Left ventricle myocardium superior (tissue), 1 donor: ENCODE results near the gene JAKMIP3. TPM values are rescaled to one million over a fixed set of nuclear protein-coding genes. Genes with fewer than 3 reads are reported as not detected.

Source experiments
- ATAC-seq: fragments of 200-7000 bp; cut with Tn5 transposase; one replicate; pipeline ENCODE4 v1.9.1; 2020; ENCODE audit warnings: mild to moderate bottlenecking, moderate library complexity
- DNase-seq: peaks from one replicate; pipeline ENCODE4 v3.0.0-alpha.2; 2020
- intact Hi-C: fragments of 100-400 bp; cut with micrococcal nuclease; formaldehyde crosslinking; loops from one replicate; pipeline ENCODE4 v1.11.0; 2022
- total RNA-seq: library from RNA; stranded (reverse); fragmentation: NEBNext Ultra II Directional; extraction: Animal tissue kit (Norgen Biotek cat#: 25700); gene quantifications from one replicate; pipeline ENCODE4 v1.2.1, GENCODE V29; 2021
- donor health status: DM: no; HTN: yes; CAD: no; lungs with severe emphysema.

JAKMIP3 gene
- total RNA-seq, 1 donor from 2014 or later, result 2.0 TPM

GRCh38 chr10:132040046-132040445, 25.7 kb upstream of the JAKMIP3 start:
- no peak for DNase-seq
- intact Hi-C loops, result no loop called here
- ATAC-seq, result no peak

GRCh38 chr10:132041340-132041739, 24.4 kb upstream of the JAKMIP3 start:
- no peak for DNase-seq
- no peak for ATAC-seq
- intact Hi-C loops, result no loop called here

DNA sequence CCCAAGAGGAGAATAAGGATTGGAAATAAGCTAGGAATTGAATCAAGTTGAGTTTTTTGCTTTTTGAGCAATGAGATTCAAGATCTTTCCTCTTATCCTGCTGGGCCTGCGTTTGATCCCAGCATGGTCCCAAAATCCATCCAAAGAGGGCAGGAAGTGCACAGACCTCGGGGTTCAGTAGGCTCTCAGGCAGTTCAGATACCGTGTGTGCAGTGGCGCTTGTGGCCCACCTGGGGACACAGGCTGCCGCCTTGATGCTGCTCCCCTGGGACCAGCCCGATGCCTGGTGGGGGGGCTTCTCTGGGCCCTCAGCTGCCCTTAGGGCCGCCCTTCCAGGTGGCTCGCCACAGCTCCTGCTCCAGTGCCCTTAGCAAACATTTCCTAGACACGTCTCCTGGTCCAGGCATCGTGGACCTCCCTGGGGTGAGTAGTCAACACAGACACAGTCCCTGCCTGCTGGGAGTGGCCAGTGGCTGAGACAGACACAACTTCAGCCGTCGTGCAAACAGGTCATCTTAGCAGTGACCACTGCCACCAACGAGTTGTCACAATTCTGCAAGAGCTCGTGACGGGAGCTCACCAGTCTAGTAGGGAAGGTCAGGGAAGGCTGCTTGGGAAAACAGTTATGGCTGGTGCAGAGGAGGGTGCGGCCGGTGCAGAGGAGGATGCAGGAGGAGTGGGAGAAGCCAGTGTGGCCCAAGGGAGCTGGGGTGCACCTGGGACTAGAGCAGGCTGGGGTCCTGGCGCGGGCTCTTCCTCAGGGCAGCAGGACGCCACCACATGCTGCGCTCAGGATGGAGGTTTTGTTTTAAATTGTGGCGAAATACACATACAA, 21.7 kb upstream of the JAKMIP3 start:
- no peak for ATAC-seq
- intact Hi-C loops, result no loop called here
- DNase-seq, result no peak

GRCh38 chr10:132044803-132045202, 20.9 kb upstream of the JAKMIP3 start:
- DNase-seq (no peak), ATAC-seq (no peak)
- intact Hi-C loops, result no loop called here

DNA sequence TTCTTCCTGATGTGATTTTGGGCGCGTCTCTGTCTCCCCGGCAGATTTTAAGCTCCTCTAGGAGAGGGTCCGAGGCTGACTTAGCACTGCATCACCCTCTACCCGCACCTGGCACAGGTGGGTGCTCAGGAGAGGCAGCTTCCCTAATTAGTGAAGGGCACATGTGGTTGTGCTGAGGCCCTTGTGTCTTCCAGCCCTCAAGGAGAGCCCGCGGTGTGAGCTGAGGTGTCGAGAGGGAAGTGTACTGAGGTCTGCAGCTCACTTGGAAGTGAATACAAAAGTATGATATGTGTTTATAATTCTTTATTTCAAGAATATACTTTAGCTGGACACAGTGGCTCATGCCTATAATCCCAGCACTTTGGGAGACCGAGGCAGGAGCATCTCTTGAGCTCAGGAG, 20.4 kb upstream of the JAKMIP3 start:
- DNase-seq (no peak), ATAC-seq (no peak)
- intact Hi-C loops, result no loop called here

GRCh38 chr10:132047575-132048293, 18.0 kb upstream of the JAKMIP3 start:
- ATAC-seq (no peak), DNase-seq (no peak)
- intact Hi-C loops, result no loop called here

- ATAC-seq (no peak), DNase-seq (no peak)
- intact Hi-C loops, result no loop called here
Observed at GRCh38 chr10:132048294-132048667, 17.5 kb upstream of the JAKMIP3 start.

- ATAC-seq (no peak), DNase-seq (no peak)
- intact Hi-C loops, result no loop called here
Observed at GRCh38 chr10:132050191-132050590, 15.6 kb upstream of the JAKMIP3 start.

DNA sequence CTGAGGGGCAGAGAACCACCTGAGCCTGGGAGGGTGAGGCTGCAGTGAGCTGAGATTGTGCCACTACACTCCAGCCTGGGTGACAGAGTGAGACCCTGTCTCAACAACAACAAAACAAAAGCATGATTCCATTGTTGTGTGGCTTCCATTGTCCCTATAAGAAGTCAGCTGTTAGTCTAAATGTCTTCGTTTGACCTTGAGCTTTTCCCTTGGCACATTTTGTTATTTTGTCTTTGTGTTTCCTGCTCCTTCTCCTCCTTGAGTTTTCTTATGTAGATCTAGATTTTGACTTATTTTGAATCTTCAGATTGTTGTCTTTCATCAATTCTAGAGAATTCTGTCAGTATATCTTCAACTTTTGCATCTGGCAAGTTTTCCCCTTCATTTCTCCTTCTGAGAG, 13.6 kb upstream of the JAKMIP3 start:
- DNase-seq (no peak), ATAC-seq (no peak)
- intact Hi-C loops, result no loop called here

DNA sequence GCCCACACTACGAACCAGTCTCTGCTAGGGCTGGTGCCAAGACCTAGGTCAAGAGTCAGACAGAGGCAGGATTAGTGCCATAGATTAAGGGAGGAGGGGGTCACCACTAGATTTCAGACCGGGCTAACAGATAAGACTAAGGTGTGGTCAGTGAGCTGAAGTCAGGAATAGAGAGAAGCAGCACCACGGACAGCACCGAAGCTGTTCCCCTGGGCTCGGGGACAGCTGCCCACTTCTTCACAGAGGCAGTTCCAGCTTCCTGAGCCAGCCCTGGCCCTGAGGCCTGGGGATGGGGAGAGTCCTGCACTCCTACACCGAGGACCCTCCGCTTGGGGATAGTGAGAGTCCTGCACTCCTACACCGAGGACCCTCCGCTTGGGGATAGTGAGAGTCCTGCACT, 11.2 kb upstream of the JAKMIP3 start:
- intact Hi-C loops, result no loop called here
- DNase-seq (no peak), ATAC-seq (no peak)

DNA sequence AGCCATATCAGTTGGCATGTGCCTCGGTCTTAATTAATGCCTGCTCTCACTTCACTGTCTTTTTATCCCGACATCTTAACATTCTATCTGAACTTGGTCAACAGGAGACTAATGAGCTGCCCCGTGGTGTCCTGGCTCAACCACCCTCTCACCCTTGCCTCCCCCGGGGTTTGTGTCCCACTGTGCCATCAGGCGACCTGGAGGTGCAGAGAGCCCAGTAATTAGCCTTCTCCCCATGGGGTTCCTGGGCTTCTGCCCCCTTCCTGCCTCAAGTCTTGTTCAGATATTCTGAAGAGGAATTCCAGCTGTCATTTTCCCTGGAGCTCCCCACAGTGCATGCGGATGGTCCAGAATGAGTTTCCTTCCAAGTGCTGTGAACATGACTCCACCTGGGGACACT, 10.1 kb upstream of the JAKMIP3 start:
- DNase-seq (no peak), ATAC-seq (no peak)
- intact Hi-C loops, result no loop called here

DNA sequence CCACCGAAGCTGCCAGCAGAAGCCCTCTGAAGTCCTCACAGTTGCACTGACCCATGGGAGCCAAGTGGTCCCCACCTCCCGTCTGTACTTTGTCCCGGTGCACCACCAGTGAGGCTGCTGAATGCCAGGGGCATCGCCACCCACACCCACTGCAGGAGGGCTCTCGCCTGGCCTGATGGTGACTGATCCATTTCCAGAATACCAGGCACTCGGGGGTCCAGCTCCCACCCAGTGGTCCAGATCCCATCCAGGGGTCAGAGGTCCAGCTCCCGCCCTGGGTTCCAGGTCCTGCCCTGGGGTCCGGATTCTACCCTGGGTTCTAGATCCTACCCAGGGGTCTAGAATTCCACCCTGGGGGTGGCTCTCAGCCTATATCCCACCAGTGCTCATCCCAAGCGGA, 9.1 kb upstream of the JAKMIP3 start:
- DNase-seq (no peak), ATAC-seq (no peak)
- intact Hi-C loops, result no loop called here

GRCh38 chr10:132057191-132057681, 8.5 kb upstream of the JAKMIP3 start:
- ATAC-seq (no peak), DNase-seq (no peak)
- intact Hi-C loops, result no loop called here

DNA sequence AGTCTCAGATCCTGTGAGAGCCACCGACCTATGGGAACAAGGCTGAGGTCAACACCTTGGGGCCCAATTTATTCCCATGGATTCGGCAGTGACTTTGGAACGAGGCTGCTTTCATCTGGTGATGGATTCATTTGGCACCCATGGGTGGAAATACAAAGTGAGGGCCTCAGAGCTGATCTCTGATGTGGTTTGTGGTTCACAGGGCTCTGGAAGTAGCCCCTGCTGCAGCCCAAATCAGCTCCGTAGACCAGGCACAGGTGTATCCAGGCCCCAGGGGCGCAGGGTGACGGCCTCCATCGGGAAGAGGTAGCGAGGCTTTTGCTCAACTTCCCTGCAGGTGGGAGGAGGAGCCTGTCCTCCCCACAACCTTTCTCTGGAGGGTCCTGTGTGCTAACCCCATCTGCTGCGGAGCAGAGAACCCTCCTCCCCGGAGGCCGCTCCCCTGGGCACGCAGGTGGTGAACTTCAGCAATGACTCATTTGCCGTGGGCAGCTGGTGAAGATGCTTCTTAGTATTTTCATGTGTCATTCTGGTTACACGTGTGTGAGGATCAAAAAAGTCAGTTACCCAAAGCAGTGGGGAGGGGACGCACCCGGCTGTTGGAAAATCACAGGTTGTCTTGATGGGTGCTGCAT, 7.5 kb upstream of the JAKMIP3 start:
- no peak for ATAC-seq
- no peak for DNase-seq
- intact Hi-C loops, result no loop called here

GRCh38 chr10:132058793-132059759, 6.7 kb upstream of the JAKMIP3 start:
- ATAC-seq (no peak), DNase-seq (no peak)
- intact Hi-C loops, result no loop called here

GRCh38 chr10:132059760-132060508, 5.8 kb upstream of the JAKMIP3 start:
- intact Hi-C loops, result no loop called here
- no peak for ATAC-seq
- no peak for DNase-seq

- intact Hi-C loops, result no loop called here
- no peak for ATAC-seq
Observed at GRCh38 chr10:132061030-132061429, 4.7 kb upstream of the JAKMIP3 start.

DNA sequence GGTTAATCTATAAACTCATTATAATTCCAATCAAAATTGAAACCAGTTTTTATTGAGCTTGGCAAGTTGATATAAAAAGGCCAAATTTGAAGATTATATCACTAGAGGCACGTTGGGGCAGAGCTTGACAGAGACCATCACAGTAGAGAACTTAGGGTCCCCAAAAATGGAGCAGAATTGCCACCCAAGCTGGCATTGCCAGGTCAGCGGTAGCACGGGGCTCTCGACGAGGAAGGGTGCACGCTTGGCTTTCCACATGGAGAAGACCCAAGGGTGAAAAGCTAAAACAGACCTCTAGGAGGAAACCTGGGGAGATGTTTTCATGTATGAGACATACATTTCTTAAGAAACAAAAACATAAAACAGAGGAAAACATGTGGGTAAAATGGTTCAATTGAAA, 4.3 kb upstream of the JAKMIP3 start:
- intact Hi-C loops, result no loop called here
- DNase-seq (no peak), ATAC-seq (no peak)

More at GRCh38 chr10:132061030-132061429, 4.7 kb upstream of the JAKMIP3 start:
- DNase-seq, result no peak
